ENCODE measurements around the gene DSG2.

DSG2 gene

GRCh38 chr18:31592506-31593157 lies 94.7 kb downstream of the DSG2 start:
- no peak for DNase-seq

GRCh38 chr18:31595121-31595771 lies 97.3 kb downstream of the DSG2 start:
- DNase-seq = no peak

GRCh38 chr18:31596081-31596872 lies 98.3 kb downstream of the DSG2 start:
- DNase-seq = no peak

GRCh38 chr18:31598021-31598805 lies 100.2 kb downstream of the DSG2 start:
- no peak for DNase-seq

Data from activated CD4-positive, alpha-beta T cell treated with anti-CD3 and anti-CD28 coated beads, Interleukin-2, amount 50 U/mL, for 1 hour (primary cell).